Measurements from ENCODE around the gene LRRC56. TPM values are rescaled to one million over a fixed set of nuclear protein-coding genes. Genes with fewer than 3 reads are reported as not detected.

LRRC56 gene
- total and polyA plus RNA-seq, 2 of the 13 experiments (the other 11 are each of a cell fraction or from before 2014, with no cell fraction given), result 0.11 to 0.29 TPM

DNA sequence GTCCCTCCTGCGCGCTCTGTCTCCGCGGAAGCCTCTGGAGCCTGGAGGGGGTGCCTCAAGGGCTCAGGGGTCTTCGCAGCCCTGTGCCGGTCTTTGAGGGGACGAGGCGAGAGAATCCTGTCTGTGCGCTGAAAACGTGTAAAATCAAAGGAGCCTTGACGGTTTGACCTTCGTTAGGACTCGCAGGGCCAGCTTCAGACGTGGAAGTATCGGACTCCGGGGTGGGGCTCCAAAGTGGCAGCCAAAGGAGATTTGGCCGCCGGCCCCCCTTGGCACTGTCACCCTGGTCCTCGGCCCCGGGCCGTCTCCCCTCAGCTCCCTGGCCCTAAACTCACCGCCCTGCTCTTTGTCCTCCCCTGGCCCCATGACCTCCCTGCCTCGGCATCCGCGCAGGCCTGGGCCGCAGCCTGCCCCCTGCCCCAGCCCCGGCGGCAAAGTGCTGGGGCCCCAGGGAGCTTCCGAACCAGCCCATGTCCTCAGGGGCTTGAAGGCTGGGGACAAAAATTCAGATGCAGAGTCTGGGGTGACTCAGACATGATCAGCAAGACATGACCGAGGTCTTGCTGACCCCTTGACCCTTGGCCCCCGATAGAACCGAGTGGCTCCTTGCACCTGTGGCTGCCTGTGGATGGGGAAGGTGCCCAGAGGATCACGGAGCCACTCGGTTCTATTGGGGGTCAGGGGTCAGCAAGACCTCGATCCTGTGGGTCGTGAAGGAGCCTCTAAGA is 32.0 kb downstream of the LRRC56 start (continued):
- TF ChIP-seq TARDBP (CRISPR knock-in tag; IDR thresholded peaks at IDR 0.05) (peak; percentile 33; the same call in 1 of the 2 replicates), HDAC6 (IDR thresholded peaks at IDR 0.05; ENCODE audit: low read depth, low read length) (no peak), RFXAP (CRISPR knock-in tag; IDR thresholded peaks at IDR 0.05; ENCODE audit: borderline replicate concordance) (no peak), POLR2AphosphoS5 (IDR thresholded peaks at IDR 0.05; ENCODE audit: low read depth, low read length) (peak; percentile 16; the same call in 1 of the 2 replicates), CSRNP2 (CRISPR knock-in tag; conservative IDR thresholded peaks at IDR 0.05; ENCODE audit: low read depth) (no peak), SRSF4 (IDR thresholded peaks at IDR 0.05; ENCODE audit: low read depth, low read length, poor library complexity, severe bottlenecking) (no peak), ZNF34 (CRISPR knock-in tag; IDR thresholded peaks at IDR 0.05; ENCODE audit: borderline replicate concordance) (no peak), SRSF9 (IDR thresholded peaks at IDR 0.05; ENCODE audit: borderline replicate concordance, insufficient read depth, low read depth, low read length, poor library complexity, severe bottlenecking) (no peak), ZNF800 (CRISPR knock-in tag; IDR thresholded peaks at IDR 0.05) (peak; percentile 37; the same call in 1 of the 2 replicates), ZNF280D (CRISPR knock-in tag; IDR thresholded peaks at IDR 0.05) (peak; percentile 63; the same call in 1 of the 2 replicates), CC2D1A (CRISPR knock-in tag; IDR thresholded peaks at IDR 0.05) (no peak), ZNF816 (CRISPR knock-in tag; IDR thresholded peaks at IDR 0.05; ENCODE audit: borderline replicate concordance) (no peak), TFDP1 (CRISPR knock-in tag; IDR thresholded peaks at IDR 0.05; ENCODE audit: borderline replicate concordance) (no peak), CENPX (CRISPR knock-in tag; IDR thresholded peaks at IDR 0.05) (no peak)
- TF ChIP-seq, protein P1, sequence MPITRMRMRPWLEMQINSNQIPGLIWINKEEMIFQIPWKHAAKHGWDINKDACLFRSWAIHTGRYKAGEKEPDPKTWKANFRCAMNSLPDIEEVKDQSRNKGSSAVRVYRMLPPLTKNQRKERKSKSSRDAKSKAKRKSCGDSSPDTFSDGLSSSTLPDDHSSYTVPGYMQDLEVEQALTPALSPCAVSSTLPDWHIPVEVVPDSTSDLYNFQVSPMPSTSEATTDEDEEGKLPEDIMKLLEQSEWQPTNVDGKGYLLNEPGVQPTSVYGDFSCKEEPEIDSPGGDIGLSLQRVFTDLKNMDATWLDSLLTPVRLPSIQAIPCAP (CRISPR knock-in tag; IDR thresholded peaks at IDR 0.05; ENCODE audit: low read depth), result no peak
